Measurements from ENCODE around the gene RAD23B. TPM values are rescaled to one million over a fixed set of nuclear protein-coding genes. Genes with fewer than 3 reads are reported as not detected.

The RAD23B gene
- total and polyA plus RNA-seq, 8 donors: 19.5 to 81.2 (median 65.3) TPM

GRCh38 chr9:107274096-107274495 is 9.0 kb upstream of the RAD23B start:
- ATAC-seq: no peak
- intact Hi-C loops (cut with DNase I): no loop called here
- WGBS, 2 donors: 60 to 61% methylated on average over 1 of the region's 1 CpG

GRCh38 chr9:107274953-107275422 is 8.1 kb upstream of the RAD23B start:
- no peaks in the 10 kb centered on the region for H3K36me3 ChIP-seq
- intact Hi-C loops (cut with DNase I): no loop called here
- H3K4me1 ChIP-seq: no peaks in the 10 kb centered on the region
- no peaks in the 10 kb centered on the region for H3K27me3 ChIP-seq
- no peak overlapping the region for H3K4me3 ChIP-seq
- FAIRE-seq: no peak
- no peak for DNase-seq
- no peak for TF ChIP-seq CTCF (IDR thresholded peaks at IDR 0.05)
- H3K27ac ChIP-seq: no peak overlapping the region
- peak in 3 of 4 donors; percentile 40 to 76 (median 62) for ATAC-seq
- H3K9me3 ChIP-seq: no peaks in the 10 kb centered on the region
- WGBS, 2 donors: 62 to 74% methylated on average over 4 of the region's 4 CpGs

More at GRCh38 chr9:107274096-107274495, 9.0 kb upstream of the RAD23B start:
- H3K27ac ChIP-seq: no peak overlapping the region
- DNase-seq (no peak), FAIRE-seq (no peak)
- TF ChIP-seq CTCF (IDR thresholded peaks at IDR 0.05): no peak
- H3K9me3 ChIP-seq: no peaks in the 10 kb centered on the region
- no peaks in the 10 kb centered on the region for H3K36me3 ChIP-seq
- H3K4me1 ChIP-seq: no peaks in the 10 kb centered on the region
- H3K4me3 ChIP-seq: no peak overlapping the region
- no peaks in the 10 kb centered on the region for H3K27me3 ChIP-seq

- WGBS, 2 donors: 85 to 92% methylated on average over 2 of the region's 2 CpGs
- intact Hi-C loops (cut with DNase I): no loop called here
- DNase-seq (no peak), ATAC-seq (no peak), FAIRE-seq (no peak)
- no peak for TF ChIP-seq CTCF (IDR thresholded peaks at IDR 0.05)
- Histone ChIP-seq H3K4me3 (no peak overlapping the region), H3K27me3 (no peaks in the 10 kb centered on the region), H3K4me1 (no peaks in the 10 kb centered on the region), H3K27ac (no peak overlapping the region), H3K36me3 (no peaks in the 10 kb centered on the region), H3K9me3 (no peaks in the 10 kb centered on the region)
Observed at GRCh38 chr9:107275530-107275929, 7.5 kb upstream of the RAD23B start.

GRCh38 chr9:107276966-107277710 is 5.9 kb upstream of the RAD23B start:
- H3K9me3 ChIP-seq: no peaks in the 10 kb centered on the region
- no peak for FAIRE-seq
- H3K27ac ChIP-seq: no peak overlapping the region
- intact Hi-C loops (cut with DNase I): no loop called here
- 70 to 76% methylated on average over 5 of the region's 5 CpGs for WGBS, 2 donors
- no peaks in the 10 kb centered on the region for H3K36me3 ChIP-seq
- no peaks in the 10 kb centered on the region for H3K27me3 ChIP-seq
- TF ChIP-seq CTCF (IDR thresholded peaks at IDR 0.05): no peak
- H3K4me3 ChIP-seq: no peak overlapping the region
- ATAC-seq: no peak
- peaks cover 0 to 3% (median 0%) of the 10 kb centered on the region in 3 donors for H3K4me1 ChIP-seq
- DNase-seq: no peak

- no peaks in the 10 kb centered on the region for H3K36me3 ChIP-seq
- H3K4me1 ChIP-seq: peaks cover 0 to 3% (median 0%) of the 10 kb centered on the region in 3 donors
- no peak for ATAC-seq
- H3K27me3 ChIP-seq: no peaks in the 10 kb centered on the region
- FAIRE-seq: no peak
- intact Hi-C loops (cut with DNase I): no loop called here
- no peak for DNase-seq
- no peak overlapping the region for H3K4me3 ChIP-seq
- no peak overlapping the region for H3K27ac ChIP-seq
- no peak for TF ChIP-seq CTCF (IDR thresholded peaks at IDR 0.05)
- 89 to 92% methylated on average over 5 of the region's 5 CpGs for WGBS, 2 donors
- H3K9me3 ChIP-seq: no peaks in the 10 kb centered on the region
Observed at GRCh38 chr9:107277801-107278200, 5.3 kb upstream of the RAD23B start.

Measured in pancreas (tissue), 10 donors.